ENCODE data around the gene CYB561. TPM values are rescaled to one million over a fixed set of nuclear protein-coding genes. Genes with fewer than 3 reads are reported as not detected.

The CYB561 gene
- total and polyA plus RNA-seq, 4 donors, result 41.2 to 97.9 (median 45.8) TPM

GRCh38 chr17:63442549-63443035 is 3.5 kb downstream of the CYB561 start:
- Histone ChIP-seq H3K36me3 (ENCODE audit: control insufficient read depth in 4 of 4, insufficient read depth in 4 of 4, low read length in 4 of 4) (no peaks in the 10 kb centered on the region), H3K4me1 (ENCODE audit: control insufficient read depth in 5 of 5, insufficient read depth in 5 of 5, low read length in 5 of 5) (peaks cover 0 to 40% (median 7%) of the 10 kb centered on the region in 5 donors), H3K27me3 (ENCODE audit: control insufficient read depth in 3 of 3, insufficient read depth in 3 of 3, low read length in 2 of 3) (peaks cover 0 to 5% (median 2%) of the 10 kb centered on the region in 3 donors), H3K9ac (ENCODE audit: insufficient read depth in 1 of 2, low read length in 2 of 2) (no peak overlapping the region), H3K27ac (ENCODE audit: low read depth in 1 of 2, low read length in 1 of 2) (peak overlapping the region in 1 of 2 donors; percentile 82), H3K9me3 (ENCODE audit: control insufficient read depth in 4 of 4, insufficient read depth in 3 of 4, low read length in 3 of 4) (no peaks in the 10 kb centered on the region), H3K4me3 (no peak overlapping the region)
- WGBS, 2 donors, result 75 to 79% methylated on average over 11 of the region's 11 CpGs
- TF ChIP-seq CTCF (IDR thresholded peaks at IDR 0.05; ENCODE audit: control extremely low read depth, extremely low read depth), result no peak
- ATAC-seq (ENCODE audit: insufficient read depth, low FRiP score) (no peak), DNase-seq (no peak)

- Histone ChIP-seq H3K9me3 (ENCODE audit: control insufficient read depth in 4 of 4, insufficient read depth in 3 of 4, low read length in 3 of 4) (no peaks in the 10 kb centered on the region), H3K4me1 (ENCODE audit: control insufficient read depth in 5 of 5, insufficient read depth in 5 of 5, low read length in 5 of 5) (peaks cover 0 to 41% (median 10%) of the 10 kb centered on the region in 5 donors), H3K27ac (ENCODE audit: low read depth in 1 of 2, low read length in 1 of 2) (peak overlapping the region in 1 of 2 donors; percentile 82), H3K27me3 (ENCODE audit: control insufficient read depth in 3 of 3, insufficient read depth in 3 of 3, low read length in 2 of 3) (peaks cover 0 to 6% (median 2%) of the 10 kb centered on the region in 3 donors), H3K9ac (ENCODE audit: insufficient read depth in 1 of 2, low read length in 2 of 2) (no peak overlapping the region), H3K36me3 (ENCODE audit: control insufficient read depth in 4 of 4, insufficient read depth in 4 of 4, low read length in 4 of 4) (no peaks in the 10 kb centered on the region), H3K4me3 (no peak overlapping the region)
- ATAC-seq (ENCODE audit: insufficient read depth, low FRiP score) (no peak), DNase-seq (no peak)
- WGBS, 2 donors, result 80 to 88% methylated on average over 8 of the region's 8 CpGs
- TF ChIP-seq CTCF (IDR thresholded peaks at IDR 0.05; ENCODE audit: control extremely low read depth, extremely low read depth), result no peak
Measured at GRCh38 chr17:63442074-63442473, 4.0 kb downstream of the CYB561 start.

GRCh38 chr17:63441654-63442053 is 4.5 kb downstream of the CYB561 start:
- no peak for DNase-seq
- ATAC-seq (ENCODE audit: insufficient read depth, low FRiP score), result no peak
- H3K4me3 ChIP-seq, result no peak overlapping the region
- no peak overlapping the region for H3K9ac ChIP-seq (ENCODE audit: insufficient read depth in 1 of 2, low read length in 2 of 2)
- H3K9me3 ChIP-seq (ENCODE audit: control insufficient read depth in 4 of 4, insufficient read depth in 3 of 4, low read length in 3 of 4), result no peaks in the 10 kb centered on the region
- 71 to 87% methylated on average over 13 of the region's 13 CpGs for WGBS, 2 donors
- H3K36me3 ChIP-seq (ENCODE audit: control insufficient read depth in 4 of 4, insufficient read depth in 4 of 4, low read length in 4 of 4), result no peaks in the 10 kb centered on the region
- no peak for TF ChIP-seq CTCF (IDR thresholded peaks at IDR 0.05; ENCODE audit: control extremely low read depth, extremely low read depth)
- H3K27ac ChIP-seq (ENCODE audit: low read depth in 1 of 2, low read length in 1 of 2), result peak overlapping the region in 1 of 2 donors; percentile 82
- H3K27me3 ChIP-seq (ENCODE audit: control insufficient read depth in 3 of 3, insufficient read depth in 3 of 3, low read length in 2 of 3), result peaks cover 0 to 9% (median 2%) of the 10 kb centered on the region in 3 donors
- peaks cover 0 to 43% (median 6%) of the 10 kb centered on the region in 5 donors for H3K4me1 ChIP-seq (ENCODE audit: control insufficient read depth in 5 of 5, insufficient read depth in 5 of 5, low read length in 5 of 5)

All from lung (tissue), 12 donors.